HepG2 (cell line): ENCODE data around the gene TCERG1. TPM values are rescaled to one million over a fixed set of nuclear protein-coding genes. Genes with fewer than 3 reads are reported as not detected.

Experiments used
- AGO2 ChIP-seq: fragments of 200-400 bp; formaldehyde crosslinking; optimal IDR thresholded peaks from 2 replicates; pipeline ENCODE3; 2017; ENCODE audit warnings: mild to moderate bottlenecking, low read depth, low read length, moderate library complexity
- CEBPG ChIP-seq: IDR thresholded peaks from 2 replicates; pipeline ENCODE4 v1.6.1; 2016
- CREB1 ChIP-seq, 2 experiments: fragments of 450-650 bp in 1 of 2; IDR thresholded peaks; 2 replicates each; pipeline ENCODE4 v1.6.1; 2016 to 2017; ENCODE audit warnings: control low read depth in 1 of 2, mild to moderate bottlenecking in 1 of 2, missing compliant biosample characterization in 1 of 2, missing genetic modification characterization in 1 of 2
- FOXC1 ChIP-seq: sonication (generic); formaldehyde crosslinking; IDR thresholded peaks from 2 replicates; pipeline ENCODE4 v1.8.0; 2022; ENCODE audit warnings: mild to moderate bottlenecking, missing genetic modification reagents, borderline replicate concordance
- HOXA7 ChIP-seq: sonication (generic); formaldehyde crosslinking; IDR thresholded peaks from 2 replicates; pipeline ENCODE4 v1.8.1; 2022; ENCODE audit warnings: mild to moderate bottlenecking, missing genetic modification reagents, moderate library complexity
- IRF1 ChIP-seq: sonication (generic); formaldehyde crosslinking; IDR thresholded peaks from 2 replicates; pipeline ENCODE4 v1.4.0; 2020; ENCODE audit warnings: low read depth, mild to moderate bottlenecking, missing genetic modification reagents
- NFE2L2 ChIP-seq: fragments of 150-350 bp; IDR thresholded peaks from 2 replicates; pipeline ENCODE4 v1.6.1; 2014; ENCODE audit warnings: low read length
- POLR2AphosphoS2 ChIP-seq: IDR thresholded peaks from 2 replicates; pipeline ENCODE4 v1.6.1; 2011; ENCODE audit warnings: low read depth, low read length, improper control_type of control experiment
- RFXAP ChIP-seq: sonication (generic); formaldehyde crosslinking; IDR thresholded peaks from 2 replicates; pipeline ENCODE4 v1.4.0; 2020; ENCODE audit warnings: missing genetic modification reagents, borderline replicate concordance
- SALL1 ChIP-seq: sonication (generic); formaldehyde crosslinking; IDR thresholded peaks from 2 replicates; pipeline ENCODE4 v1.8.0; 2022; ENCODE audit warnings: mild to moderate bottlenecking, missing genetic modification reagents
- ZBTB42 ChIP-seq: sonication (generic); formaldehyde crosslinking; IDR thresholded peaks from 2 replicates; pipeline ENCODE4 v1.5.0; 2020; ENCODE audit warnings: mild to moderate bottlenecking, missing genetic modification reagents
- ZFP36L2 ChIP-seq: sonication (generic); formaldehyde crosslinking; IDR thresholded peaks from 2 replicates; pipeline ENCODE4 v1.4.0; 2020; ENCODE audit warnings: missing genetic modification reagents
- ZNF24 ChIP-seq: fragments of 450-650 bp; IDR thresholded peaks from 2 replicates; pipeline ENCODE4 v1.6.1; 2017; ENCODE audit warnings: antibody characterized with exemption, mild to moderate bottlenecking
- ZNF282 ChIP-seq: fragments of 450-650 bp; IDR thresholded peaks from 2 replicates; pipeline ENCODE4 v1.6.1; 2018; ENCODE audit not compliant: partially characterized antibody
- ZNF546 ChIP-seq: sonication (generic); formaldehyde crosslinking; conservative IDR thresholded peaks from 2 replicates; pipeline ENCODE4 v1.8.1; 2023; ENCODE audit warnings: mild to moderate bottlenecking, missing genetic modification reagents
- ZNF788 ChIP-seq: sonication (generic); formaldehyde crosslinking; IDR thresholded peaks from 2 replicates; pipeline ENCODE4 v1.5.0; 2020; ENCODE audit warnings: mild to moderate bottlenecking, missing genetic modification reagents, borderline replicate concordance
- ZSCAN12 ChIP-seq: sonication (generic); formaldehyde crosslinking; IDR thresholded peaks from 2 replicates; pipeline ENCODE4 v1.9.0; 2021; ENCODE audit warnings: mild to moderate bottlenecking, missing genetic modification reagents
- ZSCAN20 ChIP-seq: sonication (generic); formaldehyde crosslinking; IDR thresholded peaks from 2 replicates; pipeline ENCODE4 v1.4.0; 2020; ENCODE audit warnings: missing genetic modification reagents, mild to moderate bottlenecking, borderline replicate concordance
- ZSCAN9 ChIP-seq: IDR thresholded peaks from 2 replicates; pipeline ENCODE4 v1.6.1; 2016; ENCODE audit warnings: borderline replicate concordance
- polyA plus RNA-seq, 8 experiments: library from polyadenylated mRNA; depleted of rRNA in 3 of 8; stranded (reverse) in 7 of 8; unstranded in 1 of 8; fragments of >200 nt; fragmentation: Illumina TruSeq in 4 of 8; extraction: Trizol in 4 of 8; gene quantifications; 2 replicates each; pipeline versions ENCODE4 v1.2.1 to v1.2.3, GENCODE V29; 2011 to 2016; ENCODE audit warnings: low read depth in 4 of 8, missing spikeins in 1 of 8, mixed read lengths in 1 of 8; ENCODE audit not compliant: insufficient read depth in 1 of 8
- total RNA-seq, 5 experiments: library from RNA; depleted of rRNA; stranded (reverse); fragments of >200 nt; fragmentation: Illumina TruSeq; extraction: Trizol; gene quantifications; 2 replicates each; pipeline ENCODE4 v1.2.3, GENCODE V29; 2016; ENCODE audit warnings: low read depth in 1 of 5
- TF ChIP-seq, protein P1 (sequence below): sonication (generic); formaldehyde crosslinking; IDR thresholded peaks from 2 replicates; pipeline ENCODE4 v1.4.0; 2020; ENCODE audit warnings: missing genetic modification reagents
- TF ChIP-seq, protein P2 (sequence below): sonication (generic); formaldehyde crosslinking; IDR thresholded peaks from 2 replicates; pipeline ENCODE4 v1.5.0; 2020; ENCODE audit warnings: missing genetic modification reagents

Gene TCERG1
- total and polyA plus RNA-seq, 2 of the 13 experiments (the other 11 are each of a cell fraction or from before 2014, with no cell fraction given), result 71.7 to 86.6 TPM

DNA sequence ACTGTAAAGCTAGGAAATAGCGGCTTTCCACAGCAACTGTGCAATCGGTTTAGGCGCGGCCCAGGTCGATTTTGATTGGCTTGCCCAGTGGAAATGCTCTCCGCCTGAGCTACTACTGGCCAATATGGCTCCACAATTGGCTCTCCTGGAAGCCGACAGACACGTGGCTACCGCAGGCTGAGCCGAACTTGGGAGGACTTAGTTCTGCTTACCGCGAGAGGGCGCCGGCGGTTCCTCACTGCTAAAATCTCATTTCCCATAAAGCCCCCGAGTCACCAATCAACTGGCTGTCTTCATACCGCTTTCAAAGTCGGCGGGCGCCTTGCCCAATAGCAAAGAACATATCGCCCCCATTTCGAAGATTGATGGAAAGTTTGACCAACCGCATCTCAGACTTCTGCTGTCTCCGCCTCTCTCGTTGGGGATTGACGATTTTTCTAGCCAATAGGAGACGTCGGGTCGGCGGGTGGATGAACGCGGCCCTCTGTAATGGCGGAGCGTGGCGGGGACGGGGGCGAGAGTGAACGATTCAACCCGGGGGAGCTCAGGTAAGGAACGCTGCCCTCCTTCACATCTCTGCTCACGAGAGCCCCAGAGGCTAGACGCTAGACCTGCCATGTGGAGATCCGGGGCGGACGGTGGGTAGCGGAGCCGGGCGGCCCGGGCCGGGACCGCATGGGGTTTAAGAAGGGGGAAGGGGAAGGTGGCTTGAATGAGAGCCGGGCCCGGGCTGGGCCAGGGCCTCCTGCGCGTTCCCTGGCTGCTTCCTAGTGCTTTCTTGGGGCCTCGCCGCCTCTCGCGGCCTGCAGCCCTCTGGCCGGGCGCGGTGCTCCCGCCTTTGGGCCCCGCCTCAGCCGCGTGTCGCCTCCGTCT is at the start of gene TCERG1 (continued):
- TF ChIP-seq, protein P1, sequence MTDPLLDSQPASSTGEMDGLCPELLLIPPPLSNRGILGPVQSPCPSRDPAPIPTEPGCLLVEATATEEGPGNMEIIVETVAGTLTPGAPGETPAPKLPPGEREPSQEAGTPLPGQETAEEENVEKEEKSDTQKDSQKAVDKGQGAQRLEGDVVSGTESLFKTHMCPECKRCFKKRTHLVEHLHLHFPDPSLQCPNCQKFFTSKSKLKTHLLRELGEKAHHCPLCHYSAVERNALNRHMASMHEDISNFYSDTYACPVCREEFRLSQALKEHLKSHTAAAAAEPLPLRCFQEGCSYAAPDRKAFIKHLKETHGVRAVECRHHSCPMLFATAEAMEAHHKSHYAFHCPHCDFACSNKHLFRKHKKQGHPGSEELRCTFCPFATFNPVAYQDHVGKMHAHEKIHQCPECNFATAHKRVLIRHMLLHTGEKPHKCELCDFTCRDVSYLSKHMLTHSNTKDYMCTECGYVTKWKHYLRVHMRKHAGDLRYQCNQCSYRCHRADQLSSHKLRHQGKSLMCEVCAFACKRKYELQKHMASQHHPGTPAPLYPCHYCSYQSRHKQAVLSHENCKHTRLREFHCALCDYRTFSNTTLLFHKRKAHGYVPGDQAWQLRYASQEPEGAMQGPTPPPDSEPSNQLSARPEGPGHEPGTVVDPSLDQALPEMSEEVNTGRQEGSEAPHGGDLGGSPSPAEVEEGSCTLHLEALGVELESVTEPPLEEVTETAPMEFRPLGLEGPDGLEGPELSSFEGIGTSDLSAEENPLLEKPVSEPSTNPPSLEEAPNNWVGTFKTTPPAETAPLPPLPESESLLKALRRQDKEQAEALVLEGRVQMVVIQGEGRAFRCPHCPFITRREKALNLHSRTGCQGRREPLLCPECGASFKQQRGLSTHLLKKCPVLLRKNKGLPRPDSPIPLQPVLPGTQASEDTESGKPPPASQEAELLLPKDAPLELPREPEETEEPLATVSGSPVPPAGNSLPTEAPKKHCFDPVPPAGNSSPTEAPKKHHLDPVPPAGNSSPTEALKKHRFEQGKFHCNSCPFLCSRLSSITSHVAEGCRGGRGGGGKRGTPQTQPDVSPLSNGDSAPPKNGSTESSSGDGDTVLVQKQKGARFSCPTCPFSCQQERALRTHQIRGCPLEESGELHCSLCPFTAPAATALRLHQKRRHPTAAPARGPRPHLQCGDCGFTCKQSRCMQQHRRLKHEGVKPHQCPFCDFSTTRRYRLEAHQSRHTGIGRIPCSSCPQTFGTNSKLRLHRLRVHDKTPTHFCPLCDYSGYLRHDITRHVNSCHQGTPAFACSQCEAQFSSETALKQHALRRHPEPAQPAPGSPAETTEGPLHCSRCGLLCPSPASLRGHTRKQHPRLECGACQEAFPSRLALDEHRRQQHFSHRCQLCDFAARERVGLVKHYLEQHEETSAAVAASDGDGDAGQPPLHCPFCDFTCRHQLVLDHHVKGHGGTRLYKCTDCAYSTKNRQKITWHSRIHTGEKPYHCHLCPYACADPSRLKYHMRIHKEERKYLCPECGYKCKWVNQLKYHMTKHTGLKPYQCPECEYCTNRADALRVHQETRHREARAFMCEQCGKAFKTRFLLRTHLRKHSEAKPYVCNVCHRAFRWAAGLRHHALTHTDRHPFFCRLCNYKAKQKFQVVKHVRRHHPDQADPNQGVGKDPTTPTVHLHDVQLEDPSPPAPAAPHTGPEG (CRISPR knock-in tag), result 0 out of 2 replicates have a peak, but pooled peaks have one; percentile 61
- TF ChIP-seq IRF1, result no peak
- no peak for TF ChIP-seq ZNF24
- TF ChIP-seq ZNF788, result peak; percentile 35; the same call in 1 of the 2 replicates
- no peak for TF ChIP-seq HOXA7 (CRISPR knock-in tag)
- peak; percentile 93; the same call in 1 of the 2 replicates for TF ChIP-seq ZSCAN12 (CRISPR knock-in tag)
- no peak for TF ChIP-seq ZNF546 (CRISPR knock-in tag)
- TF ChIP-seq CREB1 (IDR thresholded peaks at IDR 0.05), result peak; percentile 86
- peak; percentile 91 for TF ChIP-seq CREB1 (CRISPR knock-in tag; IDR thresholded peaks at IDR 0.05)
- TF ChIP-seq FOXC1 (CRISPR knock-in tag), result peak; percentile 23; the same call in 1 of the 2 replicates
- no peak for TF ChIP-seq ZFP36L2 (CRISPR knock-in tag)
- TF ChIP-seq ZNF282, result no peak
- peak; percentile 87 for TF ChIP-seq RFXAP (CRISPR knock-in tag)
- TF ChIP-seq ZSCAN20 (CRISPR knock-in tag), result peak; percentile 76
- no peak for TF ChIP-seq NFE2L2
- no peak for TF ChIP-seq ZBTB42 (CRISPR knock-in tag)
- peak; percentile 32; the same call in 1 of the 2 replicates for TF ChIP-seq CEBPG (CRISPR knock-in tag)
- TF ChIP-seq, protein P2, sequence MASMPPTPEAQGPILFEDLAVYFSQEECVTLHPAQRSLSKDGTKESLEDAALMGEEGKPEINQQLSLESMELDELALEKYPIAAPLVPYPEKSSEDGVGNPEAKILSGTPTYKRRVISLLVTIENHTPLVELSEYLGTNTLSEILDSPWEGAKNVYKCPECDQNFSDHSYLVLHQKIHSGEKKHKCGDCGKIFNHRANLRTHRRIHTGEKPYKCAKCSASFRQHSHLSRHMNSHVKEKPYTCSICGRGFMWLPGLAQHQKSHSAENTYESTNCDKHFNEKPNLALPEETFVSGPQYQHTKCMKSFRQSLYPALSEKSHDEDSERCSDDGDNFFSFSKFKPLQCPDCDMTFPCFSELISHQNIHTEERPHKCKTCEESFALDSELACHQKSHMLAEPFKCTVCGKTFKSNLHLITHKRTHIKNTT (CRISPR knock-in tag), result no peak
- peak; percentile 87 for TF ChIP-seq AGO2
- TF ChIP-seq ZSCAN9 (CRISPR knock-in tag), result peak; percentile 70; the same call in 1 of the 2 replicates
- 0 out of 2 replicates have a peak, but pooled peaks have one; percentile 45 for TF ChIP-seq POLR2AphosphoS2
- TF ChIP-seq SALL1 (CRISPR knock-in tag), result peak; percentile 78
